Fibroblast of lung (primary cell): ENCODE data around the gene CPNE2. TPM values are rescaled to one million over a fixed set of nuclear protein-coding genes. Genes with fewer than 3 reads are reported as not detected.

Source experiments
- DNase-seq, 2 donors: peaks; one replicate each; pipeline versions ENCODE4 v3.0.0 to v3.0.0-alpha.2; 2010; ENCODE audit warnings: low read depth in 2 of 2
- H2AFZ ChIP-seq: 2 replicates; pipeline ENCODE4 v1.5.1; 2012; ENCODE audit warnings: low read length, control low read depth, inconsistent platforms
- H3K27ac ChIP-seq: 2 replicates; pipeline ENCODE4 v1.5.1; 2011; ENCODE audit warnings: low read length, control low read depth; ENCODE audit not compliant: insufficient read depth
- H3K27me3 ChIP-seq: 2 replicates; pipeline ENCODE4 v1.5.1; 2011; ENCODE audit warnings: mild to moderate bottlenecking, low read length; ENCODE audit not compliant: control insufficient read depth, insufficient read depth
- H3K36me3 ChIP-seq: 2 replicates; pipeline ENCODE4 v1.5.1; 2011; ENCODE audit warnings: low read length; ENCODE audit not compliant: control insufficient read depth, insufficient read depth
- H3K4me1 ChIP-seq: 2 replicates; pipeline ENCODE4 v1.5.1; 2011; ENCODE audit warnings: low read length; ENCODE audit not compliant: control insufficient read depth, insufficient read depth; ENCODE audit errors: extremely low read depth
- H3K4me2 ChIP-seq: 2 replicates; pipeline ENCODE4 v1.5.1; 2011; ENCODE audit warnings: low read length, control low read depth; ENCODE audit not compliant: insufficient read depth; ENCODE audit errors: extremely low read depth
- H3K4me3 ChIP-seq, 4 experiments: fragments of 200-600 bp in 1 of 4; sonication (generic) in 1 of 4; replicated peaks in 1 of 4; 2 replicates each; pipeline ENCODE4 v1.5.1; 2011 to 2016; ENCODE audit warnings: low read length in 4 of 4, low read depth in 3 of 4, mild to moderate bottlenecking in 3 of 4, control low read depth in 2 of 4, inconsistent platforms in 1 of 4, mixed read lengths in 1 of 4; ENCODE audit not compliant: insufficient read depth in 1 of 4; ENCODE audit errors: control extremely low read depth in 1 of 4
- H3K79me2 ChIP-seq: 2 replicates; pipeline ENCODE4 v1.5.1; 2012; ENCODE audit warnings: mild to moderate bottlenecking, low read length, inconsistent platforms; ENCODE audit not compliant: control insufficient read depth, insufficient read depth
- H3K9ac ChIP-seq: 2 replicates; pipeline ENCODE4 v1.5.1; 2011; ENCODE audit warnings: mild to moderate bottlenecking, low read length, control low read depth; ENCODE audit not compliant: insufficient read depth
- H3K9me3 ChIP-seq: 2 replicates; pipeline ENCODE4 v1.5.1; 2012; ENCODE audit warnings: low read depth, low read length; ENCODE audit not compliant: control insufficient read depth, insufficient read depth
- H4K20me1 ChIP-seq: 2 replicates; pipeline ENCODE4 v1.5.1; 2011; ENCODE audit warnings: low read length; ENCODE audit not compliant: control insufficient read depth, insufficient read depth; ENCODE audit errors: extremely low read depth
- CTCF ChIP-seq, 2 donors: IDR thresholded peaks in 1 of 2; conservative IDR thresholded peaks in 1 of 2; 1 replicate in 1 of 2; 2 replicates in 1 of 2; pipeline ENCODE4 v1.5.1; 2011 to 2012; ENCODE audit warnings: low read length in 2 of 2, control low read depth in 1 of 2, inconsistent platforms in 1 of 2, low read depth in 1 of 2, mild to moderate bottlenecking in 1 of 2
- EZH2 ChIP-seq: IDR thresholded peaks from 2 replicates; pipeline ENCODE4 v1.5.1; 2012; ENCODE audit warnings: low read length, control low read depth, mild to moderate bottlenecking; ENCODE audit errors: missing control alignments
- polyA plus RNA-seq, 2 donors: library from polyadenylated mRNA; depleted of rRNA in 1 of 2; stranded (reverse) in 1 of 2; unstranded in 1 of 2; fragments of >200 nt; gene quantifications; 2 replicates each; pipeline ENCODE4 v1.2.1, GENCODE V29; 2011 to 2012; ENCODE audit warnings: missing spikeins in 1 of 2
- total RNA-seq: library from RNA; depleted of rRNA; stranded (reverse); fragments of >200 nt; gene quantifications from 2 replicates; pipeline ENCODE4 v1.2.1, GENCODE V29; 2014

The CPNE2 gene
- total and polyA plus RNA-seq, 2 donors (not counting 1 experiment from before 2014, with no cell fraction given), result 20.5 to 39.6 TPM

GRCh38 chr16:57125376-57125775 lies 33.0 kb downstream of the CPNE2 start:
- H4K20me1 ChIP-seq, result no peaks in the 10 kb centered on the region
- H2AFZ ChIP-seq, result no peak overlapping the region
- H3K36me3 ChIP-seq, result peaks cover 3% of the 10 kb centered on the region
- no peaks in the 10 kb centered on the region for H3K27me3 ChIP-seq
- H3K9me3 ChIP-seq, result no peaks in the 10 kb centered on the region
- H3K4me2 ChIP-seq, result no peak overlapping the region
- TF ChIP-seq EZH2 (no peak), CTCF (conservative IDR thresholded peaks at IDR 0.05 in 1 of 2, IDR thresholded peaks at IDR 0.05 in 1 of 2; ENCODE audit: low read depth in 1 of 2, low read length in 2 of 2) (no peak)
- no peaks in the 10 kb centered on the region for H3K4me1 ChIP-seq
- no peak overlapping the region for H3K4me3 ChIP-seq
- H3K27ac ChIP-seq, result no peak overlapping the region
- H3K79me2 ChIP-seq, result no peaks in the 10 kb centered on the region
- no peak for DNase-seq
- H3K9ac ChIP-seq, result no peak overlapping the region

- no peaks in the 10 kb centered on the region for H3K9me3 ChIP-seq
- H3K4me2 ChIP-seq, result no peak overlapping the region
- no peak for TF ChIP-seq CTCF (conservative IDR thresholded peaks at IDR 0.05 in 1 of 2, IDR thresholded peaks at IDR 0.05 in 1 of 2; ENCODE audit: low read depth in 1 of 2, low read length in 2 of 2)
- no peak for TF ChIP-seq EZH2
- H3K27me3 ChIP-seq, result no peaks in the 10 kb centered on the region
- no peaks in the 10 kb centered on the region for H3K4me1 ChIP-seq
- H3K36me3 ChIP-seq, result peaks cover 1% of the 10 kb centered on the region
- H3K4me3 ChIP-seq, result no peak overlapping the region
- no peak overlapping the region for H2AFZ ChIP-seq
- DNase-seq, result no peak
- no peaks in the 10 kb centered on the region for H3K79me2 ChIP-seq
- H3K9ac ChIP-seq, result no peak overlapping the region
- no peak overlapping the region for H3K27ac ChIP-seq
- no peaks in the 10 kb centered on the region for H4K20me1 ChIP-seq
These were observed 33.6 kb downstream of the CPNE2 start for GRCh38 chr16:57125969-57126368.

- H3K4me2 ChIP-seq, result no peak overlapping the region
- H3K9me3 ChIP-seq, result no peaks in the 10 kb centered on the region
- DNase-seq, result no peak
- peaks cover 1% of the 10 kb centered on the region for H3K36me3 ChIP-seq
- no peaks in the 10 kb centered on the region for H3K79me2 ChIP-seq
- TF ChIP-seq CTCF (conservative IDR thresholded peaks at IDR 0.05 in 1 of 2, IDR thresholded peaks at IDR 0.05 in 1 of 2; ENCODE audit: low read depth in 1 of 2, low read length in 2 of 2) (no peak), EZH2 (no peak)
- H3K27ac ChIP-seq, result no peak overlapping the region
- H3K4me3 ChIP-seq, result no peak overlapping the region
- no peak overlapping the region for H2AFZ ChIP-seq
- no peaks in the 10 kb centered on the region for H3K27me3 ChIP-seq
- no peaks in the 10 kb centered on the region for H3K4me1 ChIP-seq
- H4K20me1 ChIP-seq, result no peaks in the 10 kb centered on the region
- H3K9ac ChIP-seq, result no peak overlapping the region
These were observed 34.0 kb downstream of the CPNE2 start for GRCh38 chr16:57126411-57126810.
